GM18508 (cell line): ENCODE results near the gene XG.

Experiments used
- ATAC-seq: cut with Tn5 transposase; IDR thresholded peaks from one replicate; pipeline ENCODE4 v1.9.1; 2021; ENCODE audit warnings: moderate number of reproducible peaks; ENCODE audit not compliant: insufficient read depth, unreplicated experiment

The XG gene

GRCh38 chrX:2859197-2859797 lies 107.5 kb downstream of the XG start:
- no peak for ATAC-seq

GRCh38 chrX:2862404-2862803 lies 110.6 kb downstream of the XG start:
- ATAC-seq, result no peak

GRCh38 chrX:2863646-2864045 lies 111.8 kb downstream of the XG start:
- no peak for ATAC-seq
